ENCODE results near the gene SRRM2. TPM values are rescaled to one million over a fixed set of nuclear protein-coding genes. Genes with fewer than 3 reads are reported as not detected.

SRRM2 gene
- polyA plus RNA-seq, 3 donors = 19.0 to 1,186 (median 31.8) TPM

- Histone ChIP-seq H3K4me3 (replicated peaks in 1 of 3; ENCODE audit: low read depth in 2 of 3, low read length in 3 of 3) (no peak overlapping the region), H3K36me3 (replicated peaks in 1 of 2; ENCODE audit: control insufficient read depth in 1 of 2, insufficient read depth in 2 of 2, low read length in 2 of 2) (no peaks in the 10 kb centered on the region), H2AFZ (ENCODE audit: insufficient read depth, low read depth, low read length, poor library complexity, severe bottlenecking) (no peak overlapping the region), H4K20me1 (ENCODE audit: insufficient read depth, low read length) (no peaks in the 10 kb centered on the region), H3K27ac (ENCODE audit: low read depth in 1 of 2, low read length in 2 of 2) (no peak overlapping the region), H3K4me2 (replicated peaks; ENCODE audit: extremely low read depth, low read length, poor library complexity, severe bottlenecking) (no peak overlapping the region), H3K9ac (ENCODE audit: insufficient read depth, low read length, poor library complexity, severe bottlenecking) (no peak overlapping the region), H3K27me3 (ENCODE audit: control insufficient read depth in 2 of 2, insufficient read depth in 2 of 2, low read length in 2 of 2) (no peaks in the 10 kb centered on the region), H3K79me2 (ENCODE audit: insufficient read depth, low read length) (no peaks in the 10 kb centered on the region), H3K4me1 (ENCODE audit: control insufficient read depth in 1 of 2, insufficient read depth in 2 of 2, low read length in 2 of 2) (peaks cover 6 to 8% of the 10 kb centered on the region in 2 donors), H3K9me3 (replicated peaks in 1 of 2; ENCODE audit: control insufficient read depth in 1 of 2, insufficient read depth in 1 of 2, low read length in 2 of 2) (peaks cover 9 to 15% of the 10 kb centered on the region in 2 donors)
- no CpG with 5 or more reads among the region's 3 CpGs for WGBS (ENCODE audit: insufficient coverage)
- H3K27me3 Mint-ChIP-seq (ENCODE audit: low read depth in 3 of 3) = peaks cover 7 to 17% (median 11%) of the 10 kb centered on the region in 3 donors
- peaks cover 11% of the 10 kb centered on the region for H3K4me1 Mint-ChIP-seq
- intact Hi-C loops (cut with micrococcal nuclease) = no loop called here
- H3K9me3 Mint-ChIP-seq = peaks cover 12 to 20% (median 16%) of the 10 kb centered on the region in 7 donors
- H3K27ac Mint-ChIP-seq = peak overlapping the region in 1 of 7 donors; percentile 1
- no peaks in the 10 kb centered on the region for H3K36me3 Mint-ChIP-seq
- no peak for DNase-seq
- no peak for TF ChIP-seq CTCF (IDR thresholded peaks at IDR 0.05)
- no peak overlapping the region for H3K4me3 Mint-ChIP-seq
These were observed 51.2 kb downstream of the SRRM2 start for GRCh38 chr16:2803545-2804195.

DNA sequence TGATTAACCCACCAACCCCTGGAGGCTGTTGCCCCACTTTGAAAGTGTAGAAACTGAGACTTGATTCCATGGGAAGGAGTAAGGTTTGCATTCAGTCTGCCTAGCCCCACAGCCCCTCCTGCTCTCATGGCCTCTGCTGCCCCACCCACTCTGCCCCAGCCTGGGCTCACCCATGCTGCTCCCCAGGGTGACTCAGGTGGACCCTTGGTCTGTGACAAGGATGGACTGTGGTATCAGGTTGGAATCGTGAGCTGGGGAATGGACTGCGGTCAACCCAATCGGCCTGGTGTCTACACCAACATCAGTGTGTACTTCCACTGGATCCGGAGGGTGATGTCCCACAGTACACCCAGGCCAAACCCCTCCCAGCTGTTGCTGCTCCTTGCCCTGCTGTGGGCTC lies 52.3 kb downstream of the SRRM2 start:
- Mint-ChIP-seq H3K4me3 (peak overlapping the region in 1 of 2 donors; percentile 21), H3K36me3 (no peaks in the 10 kb centered on the region), H3K4me1 (peaks cover 5% of the 10 kb centered on the region), H3K9me3 (peaks cover 12 to 22% (median 16%) of the 10 kb centered on the region in 7 donors), H3K27ac (no peak overlapping the region), H3K27me3 (ENCODE audit: low read depth in 3 of 3) (peaks cover 7 to 24% (median 14%) of the 10 kb centered on the region in 3 donors)
- H3K4me3 ChIP-seq (replicated peaks in 1 of 3; ENCODE audit: low read depth in 2 of 3, low read length in 3 of 3) = no peak overlapping the region
- peaks cover 2 to 4% of the 10 kb centered on the region in 2 donors for H3K4me1 ChIP-seq (ENCODE audit: control insufficient read depth in 1 of 2, insufficient read depth in 2 of 2, low read length in 2 of 2)
- peaks cover 9 to 15% of the 10 kb centered on the region in 2 donors for H3K9me3 ChIP-seq (replicated peaks in 1 of 2; ENCODE audit: control insufficient read depth in 1 of 2, insufficient read depth in 1 of 2, low read length in 2 of 2)
- H3K27ac ChIP-seq (ENCODE audit: low read depth in 1 of 2, low read length in 2 of 2) = no peak overlapping the region
- no peaks in the 10 kb centered on the region for H3K27me3 ChIP-seq (ENCODE audit: control insufficient read depth in 2 of 2, insufficient read depth in 2 of 2, low read length in 2 of 2)
- TF ChIP-seq CTCF (IDR thresholded peaks at IDR 0.05) = no peak
- no peak for DNase-seq
- H4K20me1 ChIP-seq (ENCODE audit: insufficient read depth, low read length) = no peaks in the 10 kb centered on the region
- H3K79me2 ChIP-seq (ENCODE audit: insufficient read depth, low read length) = no peaks in the 10 kb centered on the region
- no peak overlapping the region for H3K4me2 ChIP-seq (replicated peaks; ENCODE audit: extremely low read depth, low read length, poor library complexity, severe bottlenecking)
- 100% methylated on average over 1 of the region's 4 CpGs for WGBS (ENCODE audit: insufficient coverage)
- intact Hi-C loops (cut with micrococcal nuclease) = no loop called here
- H2AFZ ChIP-seq (ENCODE audit: insufficient read depth, low read depth, low read length, poor library complexity, severe bottlenecking) = no peak overlapping the region
- no peak overlapping the region for H3K9ac ChIP-seq (ENCODE audit: insufficient read depth, low read length, poor library complexity, severe bottlenecking)
- no peaks in the 10 kb centered on the region for H3K36me3 ChIP-seq (replicated peaks in 1 of 2; ENCODE audit: control insufficient read depth in 1 of 2, insufficient read depth in 2 of 2, low read length in 2 of 2)

All from CD14-positive monocyte (primary cell).